HG03159 (cell line): Measurements from ENCODE around the gene LNX1.
A peak's percentile ranks its signal among the peaks of the same experiment; 100 is the strongest.

ENCODE experiments used
- ATAC-seq: cut with Tn5 transposase; IDR thresholded peaks from one replicate; pipeline ENCODE4 v1.9.1; 2021; ENCODE audit warnings: mild to moderate bottlenecking, moderate library complexity; ENCODE audit not compliant: unreplicated experiment

The LNX1 gene

DNA sequence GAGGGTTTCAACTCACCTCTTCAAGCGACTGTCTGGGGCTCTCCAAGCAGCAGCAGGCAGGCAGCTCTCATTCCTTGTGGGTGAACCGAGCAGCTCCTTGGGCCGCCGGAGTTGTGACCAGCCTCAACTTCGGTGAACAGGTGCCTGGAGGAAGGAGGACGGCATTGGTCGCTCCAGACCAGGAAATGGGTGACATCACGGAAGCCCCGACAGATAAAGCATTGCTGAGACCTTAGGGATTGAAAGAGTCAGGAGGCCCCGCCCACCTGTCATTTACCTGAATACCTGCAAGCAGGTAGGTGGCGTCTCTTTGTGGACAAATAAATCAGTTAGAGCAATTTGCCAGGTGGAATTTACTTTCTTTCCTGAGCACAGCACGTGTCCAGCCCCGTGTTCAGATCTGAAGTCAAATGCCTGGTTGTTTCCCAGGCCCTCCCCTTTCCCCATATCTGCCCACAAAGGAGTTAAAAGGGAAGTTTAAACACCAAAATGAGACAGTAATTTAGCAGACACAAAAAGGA, at the start of gene LNX1:
Gene LNX1 (minus strand): TSS at position 115 of the 521 bp plus-strand sequence. CDS start 17,484 bp downstream, outside the sequence.
- no peak for ATAC-seq

- ATAC-seq: peak; percentile 77
These were observed 49.5 kb upstream of the LNX1 start for GRCh38 chr4:53640576-53641453.

DNA sequence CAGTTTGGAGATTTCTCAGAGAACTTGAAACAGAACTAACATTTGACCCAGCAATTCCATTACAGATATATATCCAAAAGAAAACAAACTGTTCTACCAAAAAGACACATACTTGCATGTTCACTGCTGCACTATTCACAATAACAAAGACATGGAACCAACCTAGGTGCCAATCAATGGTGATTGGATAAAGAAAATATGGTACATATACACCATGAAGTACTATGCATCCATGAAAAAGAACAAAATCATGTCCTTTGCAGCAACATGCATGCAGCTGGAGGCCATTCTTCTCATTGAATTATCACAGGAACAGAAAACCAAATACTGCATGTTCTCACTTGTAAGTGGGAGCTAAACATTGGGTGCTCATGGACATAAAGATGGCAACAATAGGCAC, 47.6 kb upstream of the LNX1 start:
- no peak for ATAC-seq

DNA sequence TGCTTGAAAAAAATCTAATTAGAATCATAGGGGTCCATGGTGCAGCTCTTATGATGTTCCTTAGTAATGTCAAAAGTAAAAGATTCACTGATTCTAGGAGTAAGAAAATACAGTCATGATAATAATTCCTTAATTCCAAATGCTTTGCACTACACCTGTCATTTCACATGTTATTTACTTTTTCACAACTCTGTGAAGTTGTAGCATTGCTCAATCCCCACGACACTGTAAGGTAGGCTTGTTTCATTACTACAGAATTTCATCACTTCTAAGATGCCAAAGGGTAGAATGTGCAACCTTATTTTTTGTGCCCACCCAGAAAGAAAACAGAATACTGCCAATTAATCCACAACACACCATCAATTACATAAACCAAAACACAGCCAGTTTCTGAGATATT, 46.1 kb upstream of the LNX1 start:
- no peak for ATAC-seq

DNA sequence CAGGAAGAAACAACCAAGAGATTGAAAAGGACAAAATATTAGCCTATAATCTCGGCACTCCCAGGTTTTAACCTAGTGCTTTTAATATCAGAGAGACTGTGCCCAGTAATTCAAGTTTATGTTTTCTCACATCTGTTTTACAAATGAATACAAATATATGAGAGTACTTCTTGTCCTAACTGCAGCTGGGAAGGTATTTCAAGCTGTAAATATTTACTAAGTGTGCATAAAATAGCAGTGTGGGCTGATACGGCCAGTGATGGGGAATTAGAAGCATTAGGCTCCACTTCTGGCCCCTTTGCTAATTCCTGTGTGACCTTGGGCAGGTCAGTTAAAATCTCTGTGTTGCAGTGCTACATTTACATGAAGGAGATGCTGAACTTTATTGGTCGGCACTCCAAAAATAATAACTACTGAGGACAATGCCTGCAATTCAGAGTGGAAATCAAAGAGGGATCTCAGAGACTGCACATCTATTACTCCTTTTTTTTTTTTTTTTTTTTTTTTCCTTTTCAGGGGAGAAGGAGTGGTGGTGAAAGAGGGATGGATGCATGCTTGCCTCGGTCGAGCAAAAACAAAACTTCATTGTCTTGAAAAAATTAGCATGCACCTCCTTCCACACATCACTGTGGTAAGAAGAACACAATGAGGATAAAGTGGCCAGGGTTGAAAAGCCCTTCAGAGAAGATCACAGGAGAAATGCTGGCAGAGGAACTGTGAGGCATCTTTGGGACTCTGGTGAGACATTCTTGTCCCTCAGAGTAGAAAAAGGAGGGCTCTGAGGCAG, 44.6 kb upstream of the LNX1 start:
- no peak for ATAC-seq

DNA sequence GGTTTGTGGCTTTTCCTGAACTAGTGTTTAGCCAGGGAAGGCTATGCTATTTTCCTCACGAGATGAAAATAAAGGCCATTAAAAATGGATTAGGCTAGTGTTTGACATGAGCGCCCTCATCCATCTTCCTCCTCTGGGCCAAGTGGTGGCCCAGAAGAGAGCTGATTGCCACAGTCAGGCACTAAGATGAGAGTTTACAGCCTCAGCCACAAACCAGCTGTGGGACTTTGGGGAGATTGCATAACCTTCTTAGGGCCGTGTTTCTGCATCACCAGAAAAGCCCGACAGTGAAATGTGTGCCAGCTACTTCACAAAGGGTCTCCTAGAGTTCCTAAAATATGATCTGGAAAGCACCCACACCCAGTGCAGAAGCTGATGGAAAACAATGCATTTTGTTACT, 42.3 kb upstream of the LNX1 start:
- no peak for ATAC-seq

GRCh38 chr4:53629296-53629695, 38.0 kb upstream of the LNX1 start:
- no peak for ATAC-seq

- ATAC-seq: no peak
These were observed 35.2 kb upstream of the LNX1 start for GRCh38 chr4:53626491-53626890.

DNA sequence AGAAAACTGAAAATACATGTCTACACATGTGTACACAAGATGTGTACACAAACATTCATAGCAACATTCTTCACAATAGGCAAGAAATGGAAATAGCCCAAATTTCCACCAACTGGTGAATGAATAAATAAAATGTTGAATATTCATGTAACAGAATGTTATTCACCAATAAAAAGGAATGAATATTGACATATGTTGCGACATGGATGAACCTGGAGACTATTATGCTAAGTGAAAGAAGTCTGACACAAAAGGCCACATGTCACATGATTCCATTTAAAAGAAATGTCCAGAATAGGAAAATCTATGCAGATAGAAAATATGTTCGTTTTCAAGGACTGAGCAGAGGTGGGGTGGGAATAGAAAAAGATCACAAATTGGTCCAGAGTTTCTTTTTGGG, 34.6 kb upstream of the LNX1 start:
- ATAC-seq: no peak

- no peak for ATAC-seq
These were observed 31.5 kb upstream of the LNX1 start for GRCh38 chr4:53622739-53623151.

- ATAC-seq: no peak
These were observed 29.7 kb upstream of the LNX1 start for GRCh38 chr4:53620956-53621355.

- ATAC-seq: no peak
These were observed 28.1 kb upstream of the LNX1 start for GRCh38 chr4:53619431-53619830.

DNA sequence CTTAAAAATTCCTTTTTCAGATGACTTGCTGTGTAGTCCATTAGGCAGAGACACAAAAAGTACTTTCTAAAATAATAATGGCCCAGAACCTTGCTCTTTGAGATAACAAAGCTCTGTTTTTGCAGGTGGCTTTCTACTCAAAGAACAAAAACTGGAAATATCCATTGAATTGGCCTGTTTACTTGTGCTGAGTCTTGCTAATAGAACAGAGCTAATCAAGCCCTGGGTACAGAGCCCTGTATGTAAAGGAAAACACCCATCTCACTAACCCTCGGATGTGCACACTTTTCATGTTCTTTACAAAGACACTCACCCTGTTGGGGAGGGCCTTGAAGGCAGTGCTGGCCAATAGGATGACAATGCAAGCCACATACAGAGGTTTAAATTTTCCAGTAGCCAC, 27.0 kb upstream of the LNX1 start:
- ATAC-seq: no peak

- no peak for ATAC-seq
These were observed 25.9 kb upstream of the LNX1 start for GRCh38 chr4:53617101-53617680.

- no peak for ATAC-seq
These were observed 24.9 kb upstream of the LNX1 start for GRCh38 chr4:53616219-53616618.

DNA sequence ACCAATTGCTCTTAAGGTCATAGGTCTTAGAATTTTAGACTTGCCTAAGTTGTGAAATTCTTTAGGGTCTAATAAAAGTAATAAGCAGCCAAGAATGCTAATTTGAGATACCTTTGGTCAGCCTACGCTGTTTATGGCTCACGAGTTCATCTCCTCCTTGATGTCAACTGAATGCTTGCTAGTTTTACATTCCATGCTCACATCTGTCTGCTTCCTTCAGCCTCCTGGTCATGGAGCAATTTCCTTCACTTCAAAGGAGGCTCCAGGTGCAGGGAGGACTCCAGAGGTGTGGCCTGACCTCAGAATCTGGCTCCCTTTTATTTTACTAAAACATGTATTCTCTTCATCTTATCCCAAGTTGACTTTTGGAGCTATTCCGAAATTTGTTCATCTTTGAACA, 23.3 kb upstream of the LNX1 start:
- no peak for ATAC-seq

DNA sequence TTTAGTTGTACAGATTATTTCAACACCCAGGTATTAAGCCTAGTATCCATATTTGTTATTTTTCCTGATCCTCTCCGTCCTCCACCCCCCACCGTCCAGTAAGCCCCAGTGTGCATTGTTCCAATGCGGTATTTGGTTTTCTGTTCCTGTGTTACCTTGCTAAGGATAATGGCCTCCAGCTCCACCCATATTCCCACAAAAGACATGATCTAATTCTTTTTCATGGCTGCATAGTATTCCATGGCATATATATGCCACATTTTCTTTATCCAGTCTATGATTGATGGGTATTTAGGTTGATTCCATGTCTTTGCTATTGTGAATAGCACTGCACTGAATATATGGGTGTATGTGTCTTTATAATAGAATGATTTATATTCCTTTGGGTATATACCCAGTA, 22.1 kb upstream of the LNX1 start:
- ATAC-seq: no peak

DNA sequence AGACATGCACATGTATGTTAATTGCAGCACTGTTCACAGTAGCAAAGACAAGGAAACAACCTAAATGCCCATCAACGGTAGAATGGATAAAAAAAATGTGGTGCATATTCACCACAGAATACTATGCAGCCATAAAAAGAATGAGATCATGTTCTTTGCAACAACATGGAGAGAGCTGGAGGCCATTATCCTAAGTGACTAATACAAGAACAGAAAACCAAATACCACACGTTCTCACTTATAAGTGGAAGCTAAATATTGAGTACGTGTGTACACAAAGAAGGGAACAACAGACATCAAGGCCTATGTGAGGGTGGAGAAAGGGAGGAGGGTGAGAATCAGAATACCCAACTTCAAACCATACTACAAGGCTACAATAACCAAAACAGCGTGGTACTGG, 17.4 kb upstream of the LNX1 start:
- no peak for ATAC-seq

- ATAC-seq: no peak
These were observed 17.0 kb upstream of the LNX1 start for GRCh38 chr4:53608242-53608641.

DNA sequence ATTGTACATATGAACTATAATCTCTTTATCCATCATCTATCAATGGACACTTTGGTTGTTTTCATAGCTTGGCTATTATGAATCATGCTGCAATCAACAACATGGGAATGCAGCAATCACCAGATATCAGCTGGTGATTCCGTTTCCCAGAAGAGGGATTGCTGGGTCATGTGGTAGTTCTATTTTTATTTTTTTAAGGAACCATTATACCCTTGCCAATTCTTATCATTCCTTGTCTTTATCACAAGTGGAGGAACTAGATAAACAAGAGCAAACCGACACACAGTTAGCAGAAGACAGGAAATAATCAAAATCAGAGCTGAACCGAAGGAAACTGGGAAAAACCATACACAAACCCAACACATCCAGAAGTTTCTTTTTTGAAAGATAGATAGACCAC, 14.5 kb upstream of the LNX1 start:
- no peak for ATAC-seq

GRCh38 chr4:53602390-53602789, 11.1 kb upstream of the LNX1 start:
- ATAC-seq: no peak
